Kidney (tissue), 14 donors: Measurements from ENCODE around the gene IFIT2. TPM values are rescaled to one million over a fixed set of nuclear protein-coding genes. Genes with fewer than 3 reads are reported as not detected.

ENCODE experiments used
- DNase-seq, 5 donors: peaks; one replicate each; pipeline ENCODE4 v3.0.0-alpha.2; 2013 to 2020
- FAIRE-seq: peaks from 2 replicates; lab custom pipeline; 2012; peaks lifted over from hg19 to GRCh38; lab: Jason Lieb, UNC
- H3K27ac ChIP-seq, 2 donors: one replicate each; pipeline ENCODE4 v1.7.0; 2013; ENCODE audit warnings: low read depth in 2 of 2, low read length in 2 of 2, inconsistent platforms in 1 of 2
- H3K27me3 ChIP-seq: one replicate; pipeline ENCODE4 v1.7.1; 2013; ENCODE audit warnings: low read length, inconsistent platforms; ENCODE audit not compliant: control insufficient read depth, insufficient read depth
- H3K36me3 ChIP-seq, 3 donors: one replicate each; pipeline versions ENCODE4 v1.7.0 to v1.7.1; 2013; ENCODE audit warnings: low read length in 3 of 3, control low read depth in 1 of 3, inconsistent platforms in 1 of 3; ENCODE audit not compliant: insufficient read depth in 3 of 3, control insufficient read depth in 2 of 3
- H3K4me1 ChIP-seq, 3 donors: one replicate each; pipeline versions ENCODE4 v1.7.0 to v1.7.1; 2013; ENCODE audit warnings: low read length in 3 of 3, inconsistent platforms in 1 of 3, low read depth in 1 of 3; ENCODE audit not compliant: control insufficient read depth in 2 of 3, insufficient read depth in 2 of 3
- H3K4me3 ChIP-seq, 3 donors: one replicate each; pipeline versions ENCODE4 v1.7.0 to v1.8.1; 2013; ENCODE audit warnings: low read length in 3 of 3, control low read depth in 1 of 3, inconsistent platforms in 1 of 3
- H3K9ac ChIP-seq, 3 donors: one replicate each; pipeline versions ENCODE4 v1.7.0 to v1.7.1; 2013; ENCODE audit warnings: low read length in 3 of 3, control low read depth in 1 of 3, inconsistent platforms in 1 of 3
- H3K9me3 ChIP-seq, 3 donors: one replicate each; pipeline versions ENCODE4 v1.7.0 to v1.7.1; 2013; ENCODE audit warnings: low read length in 3 of 3, control low read depth in 1 of 3, inconsistent platforms in 1 of 3; ENCODE audit not compliant: control insufficient read depth in 2 of 3, insufficient read depth in 1 of 3
- CTCF ChIP-seq: IDR thresholded peaks from 3 replicates; pipeline ENCODE4 v1.5.1; 2012; ENCODE audit warnings: mild to moderate bottlenecking, moderate library complexity, borderline replicate concordance; ENCODE audit not compliant: insufficient read depth; ENCODE audit errors: extremely low read depth
- intact Hi-C: fragments of 100-400 bp; cut with DNase I; formaldehyde crosslinking; loops from one replicate; pipeline ENCODE4 v1.11.1; 2022
- polyA plus RNA-seq: library from polyadenylated mRNA; stranded (reverse); fragments of 350-450 nt; fragmentation: Illumina TruSeq; extraction: RNeasy Lipid Tissue Mini Kit (QIAGEN cat#74804); gene quantifications from one replicate; pipeline ENCODE4 v1.2.3, GENCODE V29; 2014; ENCODE audit warnings: low read depth, low replicate concordance; ENCODE audit not compliant: insufficient read depth
- total RNA-seq: library from RNA; stranded (reverse); fragmentation: NEBNext Ultra II Directional; extraction: Animal tissue kit (Norgen Biotek cat#: 25700); gene quantifications from one replicate; pipeline ENCODE4 v1.2.1, GENCODE V29; 2021
- donor health status: control.
- donor health status: control.
- donor health status: control.
- donor health status: control.
- donor health status: control.
- donor health status: DM: yes; HTN: yes; CAD: no.
- donor health status: Normal renal cell carcinoma (clear cell type).

IFIT2 gene
- total and polyA plus RNA-seq, 2 donors from 2014 or later: 6.9 to 12.2 TPM

- peak overlapping the region; percentile 23 to 65 (median 62) for H3K4me3 ChIP-seq
- FAIRE-seq: no peak
- peak overlapping the region; percentile 1 to 74 (median 50) for H3K9ac ChIP-seq
- H3K36me3 ChIP-seq: no peaks in the 10 kb centered on the region
- H3K9me3 ChIP-seq: no peaks in the 10 kb centered on the region
- peak overlapping the region; percentile 87 to 95 for H3K27ac ChIP-seq
- TF ChIP-seq CTCF: no peak
- peak in 2 of 5 donors; percentile 55 to 81 for DNase-seq
- no peaks in the 10 kb centered on the region for H3K27me3 ChIP-seq
- intact Hi-C loops: no loop called here
- peaks cover 14 to 52% (median 48%) of the 10 kb centered on the region in 3 donors for H3K4me1 ChIP-seq
Measured at GRCh38 chr10:89332123-89332633, 30.3 kb downstream of the IFIT2 start.

- no peak for FAIRE-seq
- peak overlapping the region in 1 of 3 donors; percentile 4 for H3K4me3 ChIP-seq
- no peak for DNase-seq
- intact Hi-C loops: no loop called here
- TF ChIP-seq CTCF: no peak
- peaks cover 2 to 14% (median 9%) of the 10 kb centered on the region in 3 donors for H3K36me3 ChIP-seq
- no peaks in the 10 kb centered on the region for H3K27me3 ChIP-seq
- H3K4me1 ChIP-seq: peaks cover 14 to 35% (median 34%) of the 10 kb centered on the region in 3 donors
- H3K9me3 ChIP-seq: no peaks in the 10 kb centered on the region
- no peak overlapping the region for H3K27ac ChIP-seq
- H3K9ac ChIP-seq: no peak overlapping the region
Measured at GRCh38 chr10:89335226-89335625, 33.4 kb downstream of the IFIT2 start.

- no peak overlapping the region for H3K27ac ChIP-seq
- no peak for DNase-seq
- TF ChIP-seq CTCF: no peak
- H3K4me1 ChIP-seq: peaks cover 14 to 26% (median 26%) of the 10 kb centered on the region in 3 donors
- intact Hi-C loops: no loop called here
- no peaks in the 10 kb centered on the region for H3K27me3 ChIP-seq
- H3K9me3 ChIP-seq: no peaks in the 10 kb centered on the region
- no peak overlapping the region for H3K4me3 ChIP-seq
- H3K9ac ChIP-seq: no peak overlapping the region
- no peak for FAIRE-seq
- H3K36me3 ChIP-seq: peaks cover 2 to 14% (median 9%) of the 10 kb centered on the region in 3 donors
Measured at GRCh38 chr10:89336241-89336640, 34.4 kb downstream of the IFIT2 start.
